Lower leg skin (tissue), 3 donors: ENCODE measurements around the gene THAP7.

Experiments used
- POLR2A ChIP-seq, 2 donors: fragments of 450-650 bp; IDR thresholded peaks; one replicate each; pipeline ENCODE4 v1.6.1; 2016 to 2017; ENCODE audit warnings: antibody characterized with exemption in 2 of 2, mild to moderate bottlenecking in 1 of 2, moderate library complexity in 1 of 2
- TF ChIP-seq, protein P1 (sequence below), 3 donors: fragments of 450-650 bp; IDR thresholded peaks; one replicate each; pipeline ENCODE4 v1.5.1; 2016; ENCODE audit warnings: antibody characterized with exemption in 3 of 3, mild to moderate bottlenecking in 3 of 3, moderate library complexity in 2 of 3

DNA sequence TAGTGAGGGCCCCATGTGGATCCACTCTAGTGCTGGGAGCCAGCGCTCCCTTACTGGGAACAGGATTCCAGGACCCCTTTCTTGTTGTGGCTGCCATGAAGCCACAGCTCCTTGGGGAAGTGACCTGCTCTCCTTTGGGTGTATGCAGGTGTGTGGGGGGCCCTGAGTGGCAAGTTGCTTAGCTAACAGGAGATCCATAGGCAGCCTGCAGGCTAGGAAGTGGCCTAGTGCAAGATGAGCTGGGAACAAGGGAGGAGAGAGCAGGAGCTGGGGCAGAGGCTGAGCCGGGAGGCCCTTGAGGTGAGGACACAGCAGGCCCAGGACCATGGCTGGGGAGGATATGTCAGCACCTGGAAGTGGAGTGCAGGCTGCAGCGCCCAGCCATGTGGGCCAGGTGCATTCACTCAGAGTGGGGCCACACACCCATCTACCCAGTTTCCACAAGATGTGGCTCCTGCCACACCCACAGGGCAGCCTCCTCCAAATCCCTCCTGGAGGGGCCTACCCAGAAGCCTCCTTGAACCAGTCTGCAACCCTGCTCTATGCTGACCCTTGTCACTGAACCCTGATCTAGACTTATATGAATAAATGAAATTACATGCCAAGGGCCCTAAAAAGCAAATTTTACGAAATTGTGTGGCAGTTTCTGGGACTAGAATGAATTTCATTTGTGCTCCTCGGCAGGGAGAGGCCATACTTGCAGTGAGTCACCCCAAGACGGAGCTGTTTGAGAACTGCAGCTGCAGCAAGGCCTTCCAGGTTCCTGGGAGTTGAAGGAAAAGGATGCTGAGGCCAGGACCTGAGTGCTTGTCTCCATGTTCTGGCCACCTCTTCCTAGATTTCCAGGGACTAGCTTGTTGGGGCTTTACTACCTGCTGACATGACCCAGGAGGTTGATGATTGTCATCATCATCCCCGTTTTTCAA is 3.2 kb downstream of the THAP7 start:
- TF ChIP-seq, protein P1, sequence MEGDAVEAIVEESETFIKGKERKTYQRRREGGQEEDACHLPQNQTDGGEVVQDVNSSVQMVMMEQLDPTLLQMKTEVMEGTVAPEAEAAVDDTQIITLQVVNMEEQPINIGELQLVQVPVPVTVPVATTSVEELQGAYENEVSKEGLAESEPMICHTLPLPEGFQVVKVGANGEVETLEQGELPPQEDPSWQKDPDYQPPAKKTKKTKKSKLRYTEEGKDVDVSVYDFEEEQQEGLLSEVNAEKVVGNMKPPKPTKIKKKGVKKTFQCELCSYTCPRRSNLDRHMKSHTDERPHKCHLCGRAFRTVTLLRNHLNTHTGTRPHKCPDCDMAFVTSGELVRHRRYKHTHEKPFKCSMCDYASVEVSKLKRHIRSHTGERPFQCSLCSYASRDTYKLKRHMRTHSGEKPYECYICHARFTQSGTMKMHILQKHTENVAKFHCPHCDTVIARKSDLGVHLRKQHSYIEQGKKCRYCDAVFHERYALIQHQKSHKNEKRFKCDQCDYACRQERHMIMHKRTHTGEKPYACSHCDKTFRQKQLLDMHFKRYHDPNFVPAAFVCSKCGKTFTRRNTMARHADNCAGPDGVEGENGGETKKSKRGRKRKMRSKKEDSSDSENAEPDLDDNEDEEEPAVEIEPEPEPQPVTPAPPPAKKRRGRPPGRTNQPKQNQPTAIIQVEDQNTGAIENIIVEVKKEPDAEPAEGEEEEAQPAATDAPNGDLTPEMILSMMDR (IDR thresholded peaks at IDR 0.05), result no peak
- no peak for TF ChIP-seq POLR2A (IDR thresholded peaks at IDR 0.05)
